Measurements from ENCODE around the gene ST6GALNAC3.

The ST6GALNAC3 gene

GRCh38 chr1:76203127-76203526 is 128.6 kb downstream of the ST6GALNAC3 start:
- Histone ChIP-seq H3K4me1 (ENCODE audit: control insufficient read depth, low read depth, low read length) (no peaks in the 10 kb centered on the region), H3K9me3 (ENCODE audit: control insufficient read depth, low read depth, low read length) (no peaks in the 10 kb centered on the region), H3K4me3 (ENCODE audit: low read length) (no peak overlapping the region), H3K36me3 (ENCODE audit: control insufficient read depth, low read depth, low read length) (no peaks in the 10 kb centered on the region), H3K9ac (ENCODE audit: low read length) (no peak overlapping the region), H3K27ac (ENCODE audit: low read length) (no peak overlapping the region), H3K27me3 (ENCODE audit: control insufficient read depth, insufficient read depth, low read length) (no peaks in the 10 kb centered on the region)

- Histone ChIP-seq H3K27ac (ENCODE audit: low read length) (no peak overlapping the region), H3K4me1 (ENCODE audit: control insufficient read depth, low read depth, low read length) (no peaks in the 10 kb centered on the region), H3K9me3 (ENCODE audit: control insufficient read depth, low read depth, low read length) (no peaks in the 10 kb centered on the region), H3K9ac (ENCODE audit: low read length) (no peak overlapping the region), H3K27me3 (ENCODE audit: control insufficient read depth, insufficient read depth, low read length) (no peaks in the 10 kb centered on the region), H3K36me3 (ENCODE audit: control insufficient read depth, low read depth, low read length) (no peaks in the 10 kb centered on the region), H3K4me3 (ENCODE audit: low read length) (no peak overlapping the region)
These were observed 134.7 kb downstream of the ST6GALNAC3 start for GRCh38 chr1:76209238-76209637.

- Histone ChIP-seq H3K4me3 (ENCODE audit: low read length) (no peak overlapping the region), H3K27ac (ENCODE audit: low read length) (no peak overlapping the region), H3K9me3 (ENCODE audit: control insufficient read depth, low read depth, low read length) (no peaks in the 10 kb centered on the region), H3K9ac (ENCODE audit: low read length) (no peak overlapping the region), H3K27me3 (ENCODE audit: control insufficient read depth, insufficient read depth, low read length) (no peaks in the 10 kb centered on the region), H3K36me3 (ENCODE audit: control insufficient read depth, low read depth, low read length) (no peaks in the 10 kb centered on the region), H3K4me1 (ENCODE audit: control insufficient read depth, low read depth, low read length) (no peaks in the 10 kb centered on the region)
These were observed 135.1 kb downstream of the ST6GALNAC3 start for GRCh38 chr1:76209648-76210047.

GRCh38 chr1:76210160-76210559 is 135.6 kb downstream of the ST6GALNAC3 start:
- Histone ChIP-seq H3K4me3 (ENCODE audit: low read length) (no peak overlapping the region), H3K9me3 (ENCODE audit: control insufficient read depth, low read depth, low read length) (no peaks in the 10 kb centered on the region), H3K27me3 (ENCODE audit: control insufficient read depth, insufficient read depth, low read length) (no peaks in the 10 kb centered on the region), H3K36me3 (ENCODE audit: control insufficient read depth, low read depth, low read length) (no peaks in the 10 kb centered on the region), H3K4me1 (ENCODE audit: control insufficient read depth, low read depth, low read length) (no peaks in the 10 kb centered on the region), H3K27ac (ENCODE audit: low read length) (no peak overlapping the region), H3K9ac (ENCODE audit: low read length) (no peak overlapping the region)

- no peak overlapping the region for H3K9ac ChIP-seq (ENCODE audit: low read length)
- no peak overlapping the region for H3K27ac ChIP-seq (ENCODE audit: low read length)
- no peaks in the 10 kb centered on the region for H3K9me3 ChIP-seq (ENCODE audit: control insufficient read depth, low read depth, low read length)
- no peaks in the 10 kb centered on the region for H3K36me3 ChIP-seq (ENCODE audit: control insufficient read depth, low read depth, low read length)
- H3K4me1 ChIP-seq (ENCODE audit: control insufficient read depth, low read depth, low read length) = peaks cover 3% of the 10 kb centered on the region
- H3K27me3 ChIP-seq (ENCODE audit: control insufficient read depth, insufficient read depth, low read length) = no peaks in the 10 kb centered on the region
- H3K4me3 ChIP-seq (ENCODE audit: low read length) = no peak overlapping the region
These were observed 144.3 kb downstream of the ST6GALNAC3 start for GRCh38 chr1:76218888-76219287.

- H3K4me3 ChIP-seq (ENCODE audit: low read length) = no peak overlapping the region
- H3K9me3 ChIP-seq (ENCODE audit: control insufficient read depth, low read depth, low read length) = no peaks in the 10 kb centered on the region
- no peak overlapping the region for H3K9ac ChIP-seq (ENCODE audit: low read length)
- no peaks in the 10 kb centered on the region for H3K36me3 ChIP-seq (ENCODE audit: control insufficient read depth, low read depth, low read length)
- peaks cover 6% of the 10 kb centered on the region for H3K4me1 ChIP-seq (ENCODE audit: control insufficient read depth, low read depth, low read length)
- H3K27me3 ChIP-seq (ENCODE audit: control insufficient read depth, insufficient read depth, low read length) = no peaks in the 10 kb centered on the region
- H3K27ac ChIP-seq (ENCODE audit: low read length) = no peak overlapping the region
These were observed 144.8 kb downstream of the ST6GALNAC3 start for GRCh38 chr1:76219366-76219818.

- H3K4me3 ChIP-seq (ENCODE audit: low read length) = no peak overlapping the region
- no peak overlapping the region for H3K27ac ChIP-seq (ENCODE audit: low read length)
- no peak overlapping the region for H3K9ac ChIP-seq (ENCODE audit: low read length)
- H3K4me1 ChIP-seq (ENCODE audit: control insufficient read depth, low read depth, low read length) = peaks cover 36% of the 10 kb centered on the region
- no peaks in the 10 kb centered on the region for H3K9me3 ChIP-seq (ENCODE audit: control insufficient read depth, low read depth, low read length)
- no peaks in the 10 kb centered on the region for H3K27me3 ChIP-seq (ENCODE audit: control insufficient read depth, insufficient read depth, low read length)
- H3K36me3 ChIP-seq (ENCODE audit: control insufficient read depth, low read depth, low read length) = no peaks in the 10 kb centered on the region
These were observed 150.2 kb downstream of the ST6GALNAC3 start for GRCh38 chr1:76224752-76225151.

GRCh38 chr1:76225526-76225925 is 151.0 kb downstream of the ST6GALNAC3 start:
- Histone ChIP-seq H3K9ac (ENCODE audit: low read length) (no peak overlapping the region), H3K27ac (ENCODE audit: low read length) (no peak overlapping the region), H3K9me3 (ENCODE audit: control insufficient read depth, low read depth, low read length) (no peaks in the 10 kb centered on the region), H3K27me3 (ENCODE audit: control insufficient read depth, insufficient read depth, low read length) (no peaks in the 10 kb centered on the region), H3K4me1 (ENCODE audit: control insufficient read depth, low read depth, low read length) (peaks cover 44% of the 10 kb centered on the region), H3K36me3 (ENCODE audit: control insufficient read depth, low read depth, low read length) (no peaks in the 10 kb centered on the region), H3K4me3 (ENCODE audit: low read length) (no peak overlapping the region)

GRCh38 chr1:76227621-76228020 is 153.1 kb downstream of the ST6GALNAC3 start:
- Histone ChIP-seq H3K9me3 (ENCODE audit: control insufficient read depth, low read depth, low read length) (no peaks in the 10 kb centered on the region), H3K4me3 (ENCODE audit: low read length) (no peak overlapping the region)

GRCh38 chr1:76229279-76230005 is 154.9 kb downstream of the ST6GALNAC3 start:
- peaks cover 61% of the 10 kb centered on the region for H3K4me1 ChIP-seq (ENCODE audit: control insufficient read depth, low read depth, low read length)
- no peaks in the 10 kb centered on the region for H3K9me3 ChIP-seq (ENCODE audit: control insufficient read depth, low read depth, low read length)
- no peaks in the 10 kb centered on the region for H3K36me3 ChIP-seq (ENCODE audit: control insufficient read depth, low read depth, low read length)
- H3K9ac ChIP-seq (ENCODE audit: low read length) = no peak overlapping the region
- H3K27ac ChIP-seq (ENCODE audit: low read length) = no peak overlapping the region
- H3K27me3 ChIP-seq (ENCODE audit: control insufficient read depth, insufficient read depth, low read length) = no peaks in the 10 kb centered on the region
- H3K4me3 ChIP-seq (ENCODE audit: low read length) = no peak overlapping the region

More at GRCh38 chr1:76227621-76228020, 153.1 kb downstream of the ST6GALNAC3 start:
- no peaks in the 10 kb centered on the region for H3K27me3 ChIP-seq (ENCODE audit: control insufficient read depth, insufficient read depth, low read length)
- no peak overlapping the region for H3K9ac ChIP-seq (ENCODE audit: low read length)
- peaks cover 60% of the 10 kb centered on the region for H3K4me1 ChIP-seq (ENCODE audit: control insufficient read depth, low read depth, low read length)
- H3K36me3 ChIP-seq (ENCODE audit: control insufficient read depth, low read depth, low read length) = no peaks in the 10 kb centered on the region
- no peak overlapping the region for H3K27ac ChIP-seq (ENCODE audit: low read length)

GRCh38 chr1:76230842-76231281 is 156.3 kb downstream of the ST6GALNAC3 start:
- H3K9me3 ChIP-seq (ENCODE audit: control insufficient read depth, low read depth, low read length) = no peaks in the 10 kb centered on the region
- H3K27me3 ChIP-seq (ENCODE audit: control insufficient read depth, insufficient read depth, low read length) = no peaks in the 10 kb centered on the region
- no peak overlapping the region for H3K27ac ChIP-seq (ENCODE audit: low read length)
- H3K4me1 ChIP-seq (ENCODE audit: control insufficient read depth, low read depth, low read length) = peaks cover 65% of the 10 kb centered on the region
- H3K4me3 ChIP-seq (ENCODE audit: low read length) = no peak overlapping the region
- no peak overlapping the region for H3K9ac ChIP-seq (ENCODE audit: low read length)
- H3K36me3 ChIP-seq (ENCODE audit: control insufficient read depth, low read depth, low read length) = no peaks in the 10 kb centered on the region

- no peak overlapping the region for H3K9ac ChIP-seq (ENCODE audit: low read length)
- no peaks in the 10 kb centered on the region for H3K36me3 ChIP-seq (ENCODE audit: control insufficient read depth, low read depth, low read length)
- H3K9me3 ChIP-seq (ENCODE audit: control insufficient read depth, low read depth, low read length) = no peaks in the 10 kb centered on the region
- H3K27ac ChIP-seq (ENCODE audit: low read length) = no peak overlapping the region
- no peaks in the 10 kb centered on the region for H3K27me3 ChIP-seq (ENCODE audit: control insufficient read depth, insufficient read depth, low read length)
- peaks cover 62% of the 10 kb centered on the region for H3K4me1 ChIP-seq (ENCODE audit: control insufficient read depth, low read depth, low read length)
- no peak overlapping the region for H3K4me3 ChIP-seq (ENCODE audit: low read length)
These were observed 156.8 kb downstream of the ST6GALNAC3 start for GRCh38 chr1:76231320-76231719.

Measured in iPS-18a (cell line).